Measurements from ENCODE around the gene PHACTR3.

PHACTR3 gene

DNA sequence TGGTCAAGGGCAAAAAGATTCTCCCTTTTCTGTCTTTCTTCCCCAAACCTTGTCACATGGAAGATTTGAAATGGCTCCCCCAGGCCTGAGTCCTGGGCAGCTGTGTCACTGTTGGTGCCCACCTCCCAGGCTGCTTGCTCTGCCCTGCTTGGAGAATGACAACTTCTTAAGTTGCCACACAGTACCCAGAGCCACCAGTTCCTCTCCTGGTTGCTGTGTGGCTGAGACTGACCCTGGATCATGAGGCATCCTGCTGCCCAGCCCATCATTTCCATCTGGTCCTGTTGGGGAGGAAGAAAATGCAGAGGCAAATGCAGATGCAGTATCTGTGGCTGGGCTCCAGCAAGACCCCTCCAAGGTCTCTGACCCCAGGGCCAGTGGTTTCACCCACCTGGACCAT, 113.7 kb downstream of the PHACTR3 start:
- no peak overlapping the region for H3K27ac ChIP-seq (ENCODE audit: low read length)
- H3K27me3 ChIP-seq (replicated peaks; ENCODE audit: insufficient read depth, low read length), result peaks cover 41% of the 10 kb centered on the region
- H3K4me1 ChIP-seq (ENCODE audit: low read length), result no peaks in the 10 kb centered on the region
- no peaks in the 10 kb centered on the region for H3K36me3 ChIP-seq (replicated peaks; ENCODE audit: insufficient read depth, low read length)
- no peak for DNase-seq
- no peak overlapping the region for H3K9ac ChIP-seq (ENCODE audit: low read length)
- H2AFZ ChIP-seq (ENCODE audit: low read length), result no peak overlapping the region
- TF ChIP-seq EZH2phosphoT487 (IDR thresholded peaks at IDR 0.05; ENCODE audit: low read length), result no peak
- TF ChIP-seq, protein P1, sequence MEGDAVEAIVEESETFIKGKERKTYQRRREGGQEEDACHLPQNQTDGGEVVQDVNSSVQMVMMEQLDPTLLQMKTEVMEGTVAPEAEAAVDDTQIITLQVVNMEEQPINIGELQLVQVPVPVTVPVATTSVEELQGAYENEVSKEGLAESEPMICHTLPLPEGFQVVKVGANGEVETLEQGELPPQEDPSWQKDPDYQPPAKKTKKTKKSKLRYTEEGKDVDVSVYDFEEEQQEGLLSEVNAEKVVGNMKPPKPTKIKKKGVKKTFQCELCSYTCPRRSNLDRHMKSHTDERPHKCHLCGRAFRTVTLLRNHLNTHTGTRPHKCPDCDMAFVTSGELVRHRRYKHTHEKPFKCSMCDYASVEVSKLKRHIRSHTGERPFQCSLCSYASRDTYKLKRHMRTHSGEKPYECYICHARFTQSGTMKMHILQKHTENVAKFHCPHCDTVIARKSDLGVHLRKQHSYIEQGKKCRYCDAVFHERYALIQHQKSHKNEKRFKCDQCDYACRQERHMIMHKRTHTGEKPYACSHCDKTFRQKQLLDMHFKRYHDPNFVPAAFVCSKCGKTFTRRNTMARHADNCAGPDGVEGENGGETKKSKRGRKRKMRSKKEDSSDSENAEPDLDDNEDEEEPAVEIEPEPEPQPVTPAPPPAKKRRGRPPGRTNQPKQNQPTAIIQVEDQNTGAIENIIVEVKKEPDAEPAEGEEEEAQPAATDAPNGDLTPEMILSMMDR (IDR thresholded peaks at IDR 0.05; ENCODE audit: low read length), result no peak
- TF ChIP-seq EZH2 (optimal IDR thresholded peaks at IDR 0.05; ENCODE audit: low read depth, low read length), result no peak
- H3K4me3 ChIP-seq (ENCODE audit: low read length), result no peak overlapping the region
- H3K79me2 ChIP-seq (ENCODE audit: low read length), result no peaks in the 10 kb centered on the region
- H4K20me1 ChIP-seq (ENCODE audit: insufficient read depth, low read length), result no peaks in the 10 kb centered on the region
- no peaks in the 10 kb centered on the region for H3F3A ChIP-seq (ENCODE audit: insufficient read depth, low read length)
- H3K9me2 ChIP-seq (replicated peaks; ENCODE audit: insufficient read depth, low read length), result no peaks in the 10 kb centered on the region
- H3K9me3 ChIP-seq (replicated peaks; ENCODE audit: insufficient read depth, low read length), result no peaks in the 10 kb centered on the region
- H3K4me2 ChIP-seq (ENCODE audit: low read depth, low read length), result no peak overlapping the region

DNA sequence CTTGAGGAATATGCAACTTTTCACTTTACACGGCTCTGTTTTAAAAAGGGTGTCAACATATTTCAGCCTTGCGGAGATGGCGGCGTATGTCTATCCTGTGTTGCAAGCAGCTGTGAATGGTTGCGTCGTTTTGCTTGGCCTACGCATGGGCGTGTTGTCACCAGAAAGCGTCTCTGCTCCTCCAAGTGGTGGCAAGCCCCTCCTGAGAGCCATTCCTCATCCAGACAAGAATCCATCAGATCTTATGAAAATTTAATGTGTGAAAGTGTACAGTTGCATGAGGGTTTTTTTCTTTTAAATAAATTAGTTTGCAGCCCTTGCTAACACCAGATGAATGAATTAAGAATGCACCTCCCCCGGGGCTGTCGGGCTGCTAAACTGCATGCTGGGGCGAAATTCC, 114.4 kb downstream of the PHACTR3 start:
- no peaks in the 10 kb centered on the region for H3K4me1 ChIP-seq (ENCODE audit: low read length)
- DNase-seq, result no peak
- no peak overlapping the region for H2AFZ ChIP-seq (ENCODE audit: low read length)
- H3K4me2 ChIP-seq (ENCODE audit: low read depth, low read length), result no peak overlapping the region
- no peaks in the 10 kb centered on the region for H3K79me2 ChIP-seq (ENCODE audit: low read length)
- no peaks in the 10 kb centered on the region for H3K9me3 ChIP-seq (replicated peaks; ENCODE audit: insufficient read depth, low read length)
- no peaks in the 10 kb centered on the region for H4K20me1 ChIP-seq (ENCODE audit: insufficient read depth, low read length)
- no peaks in the 10 kb centered on the region for H3K36me3 ChIP-seq (replicated peaks; ENCODE audit: insufficient read depth, low read length)
- H3K9me2 ChIP-seq (replicated peaks; ENCODE audit: insufficient read depth, low read length), result no peaks in the 10 kb centered on the region
- peaks cover 47% of the 10 kb centered on the region for H3K27me3 ChIP-seq (replicated peaks; ENCODE audit: insufficient read depth, low read length)
- H3F3A ChIP-seq (ENCODE audit: insufficient read depth, low read length), result no peaks in the 10 kb centered on the region
- H3K9ac ChIP-seq (ENCODE audit: low read length), result no peak overlapping the region
- TF ChIP-seq EZH2phosphoT487 (IDR thresholded peaks at IDR 0.05; ENCODE audit: low read length), result no peak
- TF ChIP-seq, protein P1 (IDR thresholded peaks at IDR 0.05; ENCODE audit: low read length), result no peak
- TF ChIP-seq EZH2 (optimal IDR thresholded peaks at IDR 0.05; ENCODE audit: low read depth, low read length), result no peak
- no peak overlapping the region for H3K4me3 ChIP-seq (ENCODE audit: low read length)
- no peak overlapping the region for H3K27ac ChIP-seq (ENCODE audit: low read length)

DNA sequence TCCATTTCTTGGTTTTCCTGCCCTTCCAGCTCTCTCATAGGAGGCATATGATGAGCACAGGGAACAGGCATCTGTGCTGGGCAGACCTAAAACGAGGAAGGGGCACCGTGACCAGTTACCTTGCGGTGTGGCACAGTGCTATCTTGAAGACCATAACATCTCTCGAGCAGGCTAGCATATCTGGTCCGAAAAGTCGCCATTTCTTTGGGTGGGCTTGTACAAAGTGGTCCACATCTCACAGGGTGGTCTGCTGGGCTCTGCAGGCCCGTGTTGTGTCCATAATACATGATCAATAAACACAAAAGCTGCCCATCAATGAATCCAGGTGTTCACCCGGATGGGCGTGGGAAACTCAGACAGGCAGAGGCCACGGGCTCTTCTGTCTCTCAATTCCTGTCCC, 115.7 kb downstream of the PHACTR3 start:
- TF ChIP-seq EZH2 (optimal IDR thresholded peaks at IDR 0.05; ENCODE audit: low read depth, low read length) (no peak), EZH2phosphoT487 (IDR thresholded peaks at IDR 0.05; ENCODE audit: low read length) (no peak)
- TF ChIP-seq, protein P1 (IDR thresholded peaks at IDR 0.05; ENCODE audit: low read length), result no peak
- H3K27ac ChIP-seq (ENCODE audit: low read length), result no peak overlapping the region
- no peak overlapping the region for H3K4me2 ChIP-seq (ENCODE audit: low read depth, low read length)

More for the DNA sequence above, 115.7 kb downstream of the PHACTR3 start:
- H3K4me1 ChIP-seq (ENCODE audit: low read length), result no peaks in the 10 kb centered on the region
- no peaks in the 10 kb centered on the region for H3K36me3 ChIP-seq (replicated peaks; ENCODE audit: insufficient read depth, low read length)
- no peak for DNase-seq
- no peaks in the 10 kb centered on the region for H4K20me1 ChIP-seq (ENCODE audit: insufficient read depth, low read length)
- no peak overlapping the region for H3K4me3 ChIP-seq (ENCODE audit: low read length)
- no peak overlapping the region for H3K9ac ChIP-seq (ENCODE audit: low read length)
- no peak overlapping the region for H2AFZ ChIP-seq (ENCODE audit: low read length)
- peaks cover 54% of the 10 kb centered on the region for H3K27me3 ChIP-seq (replicated peaks; ENCODE audit: insufficient read depth, low read length)
- H3K9me3 ChIP-seq (replicated peaks; ENCODE audit: insufficient read depth, low read length), result no peaks in the 10 kb centered on the region
- H3K79me2 ChIP-seq (ENCODE audit: low read length), result no peaks in the 10 kb centered on the region
- H3K9me2 ChIP-seq (replicated peaks; ENCODE audit: insufficient read depth, low read length), result no peaks in the 10 kb centered on the region
- H3F3A ChIP-seq (ENCODE audit: insufficient read depth, low read length), result no peaks in the 10 kb centered on the region

All from MM.1S (cell line).